Ovary (tissue), 9 donors: ENCODE results near the gene PMP22. TPM values are rescaled to one million over a fixed set of nuclear protein-coding genes. Genes with fewer than 3 reads are reported as not detected.

ENCODE experiments used
- DNase-seq, 5 donors: peaks; one replicate each; pipeline ENCODE4 v3.0.0-alpha.2; 2019 to 2020
- H3K27ac ChIP-seq, 2 donors: fragments of 200-600 bp; one replicate each; pipeline versions ENCODE4 v1.5.1 to v1.8.0; 2019 to 2022
- H3K27me3 ChIP-seq: fragments of 200-600 bp; one replicate; pipeline ENCODE4 v1.8.0; 2022
- H3K36me3 ChIP-seq: fragments of 200-600 bp; sonication (generic); one replicate; pipeline ENCODE4 v1.5.1; 2019
- H3K4me1 ChIP-seq: one replicate; pipeline ENCODE4 v1.8.1; 2013; ENCODE audit warnings: mild to moderate bottlenecking, moderate library complexity; ENCODE audit not compliant: insufficient read depth
- H3K4me3 ChIP-seq: fragments of 200-600 bp; sonication (generic); one replicate; pipeline ENCODE4 v1.5.1; 2017
- H3K9me3 ChIP-seq, 2 donors: fragments of 200-600 bp in 1 of 2; sonication (generic) in 1 of 2; one replicate each; pipeline versions ENCODE4 v1.5.1 to v1.8.1; 2013 to 2019; ENCODE audit warnings: mild to moderate bottlenecking in 1 of 2, moderate library complexity in 1 of 2
- CTCF ChIP-seq, 3 donors: fragments of 450-650 bp in 2 of 3; fragments of 200-600 bp in 1 of 3; IDR thresholded peaks; one replicate each; pipeline versions ENCODE4 v1.5.1 to v1.8.0; 2016 to 2022; ENCODE audit warnings: antibody characterized with exemption in 3 of 3, mild to moderate bottlenecking in 1 of 3
- EP300 ChIP-seq: sonication (generic); formaldehyde crosslinking; IDR thresholded peaks from one replicate; pipeline ENCODE4 v1.6.1; 2017; ENCODE audit warnings: antibody characterized with exemption
- POLR2A ChIP-seq: fragments of 450-650 bp; IDR thresholded peaks from one replicate; pipeline ENCODE4 v1.6.1; 2017; ENCODE audit warnings: antibody characterized with exemption, mild to moderate bottlenecking, moderate library complexity
- WGBS, 3 donors: extraction: QIAGEN DNeasy Blood & Tissue Kit in 1 of 3; methylation state at CpG; one replicate each; pipeline versions ENCODE4 v1.1.5 to v1.1.7; 2013 to 2017; 5-methylcytosine and 5-hydroxymethylcytosine counted together
- intact Hi-C, 4 donors: fragments of 100-400 bp; cut with DNase I; formaldehyde crosslinking; loops; one replicate each; pipeline versions ENCODE4 v1.11.0 to v1.15.1; 2022 to 2023
- polyA plus RNA-seq, 2 donors: library from polyadenylated mRNA; stranded (reverse); fragments of 200-250 nt in 1 of 2; fragments of 350-450 nt in 1 of 2; fragmentation: Illumina TruSeq in 1 of 2; extraction: RNeasy Lipid Tissue Mini Kit (QIAGEN cat#74804) in 1 of 2; gene quantifications; one replicate each; pipeline ENCODE4 v1.2.3, GENCODE V29; 2013 to 2014
- total RNA-seq, 7 donors: library from RNA; depleted of rRNA in 2 of 7; stranded (reverse); fragments of >200 nt in 2 of 7; fragmentation: NEBNext Ultra II Directional in 3 of 7; extraction: Animal tissue kit (Norgen Biotek cat#: 25700) in 3 of 7; gene quantifications; one replicate each; pipeline versions ENCODE4 v1.1.0 to v1.2.4, GENCODE V29; 2016 to 2023
- donor health status: DM: no; HTN: no; CAD: no; lungs with moderate emphysema.
- donor health status: DM: no; HTN: no; CAD: no.
- donor health status: Bipolar disorder and iron deficiency.
- donor health status: DM: yes; HTN: yes; CAD: no.
- donor health status: DM: no; HTN: no; CAD: no.
- donor health status: DM: yes; HTN: yes; CAD: no.

The PMP22 gene
- total and polyA plus RNA-seq, 9 donors: 48.3 to 251 (median 112) TPM

GRCh38 chr17:15284537-15284936, 19.4 kb upstream of the PMP22 start:
- H3K27ac ChIP-seq: no peak overlapping the region
- no peaks in the 10 kb centered on the region for H3K4me1 ChIP-seq
- H3K36me3 ChIP-seq: no peaks in the 10 kb centered on the region
- TF ChIP-seq POLR2A (no peak), CTCF (IDR thresholded peaks at IDR 0.05) (no peak), EP300 (no peak)
- H3K4me3 ChIP-seq: no peak overlapping the region
- no peak for DNase-seq
- no peaks in the 10 kb centered on the region for H3K27me3 ChIP-seq
- no peaks in the 10 kb centered on the region for H3K9me3 ChIP-seq
- WGBS, 3 donors: 45 to 61% (median 46%) methylated on average over 2 of the region's 2 CpGs
- intact Hi-C loops: no loop called here

- H3K27ac ChIP-seq: no peak overlapping the region
- no peaks in the 10 kb centered on the region for H3K4me1 ChIP-seq
- no peaks in the 10 kb centered on the region for H3K36me3 ChIP-seq
- H3K27me3 ChIP-seq: no peaks in the 10 kb centered on the region
- DNase-seq: no peak
- H3K9me3 ChIP-seq: no peaks in the 10 kb centered on the region
- 90 to 92% (median 90%) methylated on average over 6 of the region's 6 CpGs for WGBS, 3 donors
- intact Hi-C loops: no loop called here
- TF ChIP-seq EP300 (no peak), CTCF (IDR thresholded peaks at IDR 0.05) (no peak), POLR2A (no peak)
- H3K4me3 ChIP-seq: no peak overlapping the region
Measured at GRCh38 chr17:15284107-15284506, 19.0 kb upstream of the PMP22 start.

GRCh38 chr17:15281909-15282308, 16.8 kb upstream of the PMP22 start:
- no peak for TF ChIP-seq CTCF (IDR thresholded peaks at IDR 0.05)
- TF ChIP-seq POLR2A: no peak
- TF ChIP-seq EP300: no peak
- Histone ChIP-seq H3K36me3 (no peaks in the 10 kb centered on the region), H3K27ac (no peak overlapping the region), H3K9me3 (no peaks in the 10 kb centered on the region), H3K27me3 (no peaks in the 10 kb centered on the region), H3K4me3 (no peak overlapping the region), H3K4me1 (no peaks in the 10 kb centered on the region)
- intact Hi-C loops: no loop called here
- WGBS, 3 donors: 90 to 92% (median 92%) methylated on average over 3 of the region's 3 CpGs
- no peak for DNase-seq

- no peak overlapping the region for H3K27ac ChIP-seq
- no peak for DNase-seq
- WGBS, 3 donors: 43 to 62% (median 49%) methylated on average over 2 of the region's 2 CpGs
- H3K27me3 ChIP-seq: no peaks in the 10 kb centered on the region
- no peaks in the 10 kb centered on the region for H3K36me3 ChIP-seq
- no peak overlapping the region for H3K4me3 ChIP-seq
- TF ChIP-seq POLR2A (no peak), CTCF (IDR thresholded peaks at IDR 0.05) (no peak), EP300 (no peak)
- intact Hi-C loops: no loop called here
- no peaks in the 10 kb centered on the region for H3K4me1 ChIP-seq
- no peaks in the 10 kb centered on the region for H3K9me3 ChIP-seq
Measured at GRCh38 chr17:15278924-15279477, 13.9 kb upstream of the PMP22 start.

- Histone ChIP-seq H3K9me3 (no peaks in the 10 kb centered on the region), H3K36me3 (no peaks in the 10 kb centered on the region), H3K4me3 (no peak overlapping the region), H3K27me3 (no peaks in the 10 kb centered on the region), H3K27ac (no peak overlapping the region), H3K4me1 (no peaks in the 10 kb centered on the region)
- TF ChIP-seq EP300: no peak
- TF ChIP-seq CTCF (IDR thresholded peaks at IDR 0.05): no peak
- TF ChIP-seq POLR2A: no peak
- intact Hi-C loops: no loop called here
- DNase-seq: no peak
- 53 to 55% (median 55%) methylated on average over 6 of the region's 6 CpGs for WGBS, 3 donors
Measured at GRCh38 chr17:15278380-15278779, 13.3 kb upstream of the PMP22 start.
